HG02852 (cell line): ENCODE measurements around the gene PFN4.
"Not testable (repeated sequence)": the region's sequence is repeated elsewhere in the genome, so short reads cannot be mapped to it uniquely, and the experiment has no call there.

Experiments
- ATAC-seq: cut with Tn5 transposase; IDR thresholded peaks from one replicate; pipeline ENCODE4 v1.9.1; 2021; ENCODE audit warnings: mild to moderate bottlenecking, moderate library complexity; ENCODE audit not compliant: unreplicated experiment

The PFN4 gene, protein sequence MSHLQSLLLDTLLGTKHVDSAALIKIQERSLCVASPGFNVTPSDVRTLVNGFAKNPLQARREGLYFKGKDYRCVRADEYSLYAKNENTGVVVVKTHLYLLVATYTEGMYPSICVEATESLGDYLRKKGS

DNA sequence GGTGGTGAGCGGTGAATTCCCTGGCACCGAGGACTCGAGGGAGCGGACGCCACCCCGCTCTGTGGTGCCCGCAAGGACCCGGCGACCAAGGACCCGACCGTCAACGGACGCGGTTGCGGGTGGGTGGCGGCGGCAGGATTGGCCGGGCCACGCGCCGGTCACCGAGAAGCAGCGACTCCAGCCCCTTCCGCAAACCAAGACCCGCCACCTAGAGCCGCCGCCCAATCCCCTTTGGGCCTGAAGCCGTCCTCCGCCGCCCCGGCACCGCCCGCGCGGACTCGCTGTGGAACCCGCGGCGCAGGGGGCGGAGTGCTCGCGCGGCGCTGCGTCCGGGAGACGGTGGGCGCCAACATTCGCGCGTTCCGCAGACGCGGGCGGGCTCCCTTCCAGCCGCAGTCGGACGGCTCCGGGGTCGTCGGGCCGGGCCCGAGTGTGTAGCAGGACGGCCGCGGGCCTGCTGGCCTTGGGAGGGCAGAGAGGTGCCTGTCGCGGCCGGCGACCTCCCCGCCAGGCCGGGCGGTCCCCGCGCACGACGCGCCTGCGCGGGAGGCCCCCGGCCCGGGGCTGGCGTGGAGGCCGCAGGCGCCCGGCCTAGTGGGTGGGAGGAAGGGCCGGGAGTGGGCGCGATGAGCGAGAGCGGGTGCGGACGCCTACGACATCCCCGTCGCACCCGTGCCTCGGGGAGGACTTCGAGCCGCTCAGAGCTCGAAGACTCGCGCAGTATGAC is at the start of gene PFN4, which contains the start of gene FAM228B:
Gene PFN4, minus strand, starts transcription at position 140 of the 727 bp plus-strand sequence. CDS start 799 bp downstream, outside the sequence.
Gene FAM228B, plus strand, starts transcription at position 275 of the 727 bp plus-strand sequence. CDS start 893 bp downstream, outside the sequence.
- peak; percentile 89 for ATAC-seq

DNA sequence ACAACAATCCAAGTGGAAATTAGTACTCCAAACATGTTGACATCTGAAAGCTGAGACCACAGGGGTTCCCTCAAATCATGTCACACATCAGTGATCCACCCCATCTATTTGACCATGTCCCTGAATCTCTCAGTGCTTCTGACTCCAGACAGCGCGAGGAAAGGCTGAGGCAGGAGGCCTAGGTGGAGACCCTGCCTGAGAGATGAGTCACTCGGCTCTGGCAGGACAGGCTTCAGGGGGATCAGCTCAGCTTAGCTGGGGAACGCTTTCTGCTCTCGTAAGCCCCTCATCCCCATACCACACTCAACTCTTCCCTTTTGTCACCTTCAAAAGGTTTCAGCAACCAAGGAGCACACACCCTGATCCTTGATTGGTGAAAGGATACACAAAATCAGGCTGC is 45.9 kb upstream of the PFN4 start:
- no peak for ATAC-seq

DNA sequence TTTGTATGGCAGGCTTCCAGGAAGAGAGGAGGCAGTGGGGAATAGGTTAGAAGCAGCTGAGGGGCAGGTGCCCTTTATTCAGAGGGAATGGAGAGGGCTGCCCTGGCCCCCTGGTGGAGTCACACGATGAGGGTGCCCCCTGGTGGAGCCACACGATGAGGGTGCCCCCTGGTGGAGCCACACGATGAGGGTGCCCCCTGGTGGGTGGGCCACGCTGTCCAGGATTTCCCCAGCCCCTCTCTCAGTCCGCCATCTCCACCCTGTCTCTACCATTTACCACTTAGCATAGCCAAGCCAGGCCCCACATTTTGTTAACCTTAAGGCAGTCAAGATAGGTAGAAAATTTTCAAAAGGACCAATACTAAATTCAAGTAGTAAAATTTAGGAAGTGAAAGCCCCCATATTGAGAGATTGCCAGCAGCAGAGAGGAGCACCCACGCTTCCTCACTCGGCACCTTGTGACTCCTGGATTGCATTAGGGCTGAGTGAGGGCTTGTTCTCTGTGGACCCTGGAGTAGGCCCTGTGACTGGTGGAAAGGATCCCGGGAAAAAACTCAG is 41.4 kb upstream of the PFN4 start:
- ATAC-seq: peak; percentile 84

DNA sequence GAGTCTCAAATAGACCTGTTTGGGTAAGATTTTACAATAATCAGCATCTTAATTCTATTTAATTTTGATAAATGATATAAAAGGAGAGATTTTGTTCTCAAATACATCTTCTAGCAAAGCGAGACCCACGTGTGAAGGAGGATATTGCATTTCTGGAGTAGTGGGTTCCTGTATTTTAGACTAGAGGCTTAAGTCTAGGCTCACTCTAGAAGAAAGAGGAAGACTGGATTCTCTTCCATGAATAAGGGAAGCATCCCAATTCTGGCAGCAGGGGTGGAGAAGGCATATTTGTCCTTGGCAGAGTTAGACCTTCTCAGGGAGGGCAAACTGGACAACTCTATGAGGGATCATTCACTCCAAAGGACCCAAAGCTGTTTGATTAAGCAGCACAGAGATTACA is 40.5 kb upstream of the PFN4 start:
- no peak for ATAC-seq

- no peak for ATAC-seq
Observed at GRCh38 chr2:24163186-24163585, 40.1 kb upstream of the PFN4 start.

DNA sequence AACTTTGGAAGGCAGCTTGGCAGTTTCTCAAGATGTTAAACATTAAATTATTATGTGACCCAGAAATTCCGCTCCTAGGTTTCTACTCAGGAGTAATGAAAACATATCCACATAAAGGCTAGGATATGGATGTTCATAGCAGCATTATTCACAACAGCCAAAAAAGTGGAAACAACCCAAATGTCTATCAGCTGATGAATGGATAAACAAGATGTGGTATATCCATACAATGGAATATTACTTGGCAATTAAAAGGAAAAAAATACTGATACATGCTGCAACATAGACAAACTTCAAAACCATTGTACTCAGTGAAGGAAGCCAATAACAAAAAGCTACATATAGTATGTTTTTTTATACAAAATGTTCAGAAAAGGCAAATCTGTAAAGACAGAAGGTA is 39.4 kb upstream of the PFN4 start:
- no peak for ATAC-seq

- no peak for ATAC-seq
Observed at GRCh38 chr2:24160761-24161160, 37.6 kb upstream of the PFN4 start.

GRCh38 chr2:24159708-24160107 is 36.6 kb upstream of the PFN4 start:
- no peak for ATAC-seq

DNA sequence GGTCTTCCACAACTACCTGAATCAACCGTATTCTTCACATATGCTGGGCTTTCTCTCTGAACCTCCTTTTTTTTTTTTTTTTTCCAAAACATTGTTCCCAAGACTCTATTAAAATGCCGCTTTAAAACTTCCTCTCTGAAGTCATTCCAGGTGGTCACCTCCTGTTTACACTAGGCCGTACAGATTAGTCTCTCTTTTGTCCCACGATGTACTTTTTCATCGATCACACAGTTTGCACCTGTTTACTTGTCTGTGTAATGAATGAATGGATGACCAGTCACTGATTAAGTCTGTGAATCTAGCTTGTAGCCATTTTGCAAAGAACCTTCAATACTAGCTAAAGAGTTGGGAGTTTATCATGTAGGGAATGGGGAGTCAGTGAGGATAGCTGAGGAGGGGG is 35.0 kb upstream of the PFN4 start:
- ATAC-seq: no peak

DNA sequence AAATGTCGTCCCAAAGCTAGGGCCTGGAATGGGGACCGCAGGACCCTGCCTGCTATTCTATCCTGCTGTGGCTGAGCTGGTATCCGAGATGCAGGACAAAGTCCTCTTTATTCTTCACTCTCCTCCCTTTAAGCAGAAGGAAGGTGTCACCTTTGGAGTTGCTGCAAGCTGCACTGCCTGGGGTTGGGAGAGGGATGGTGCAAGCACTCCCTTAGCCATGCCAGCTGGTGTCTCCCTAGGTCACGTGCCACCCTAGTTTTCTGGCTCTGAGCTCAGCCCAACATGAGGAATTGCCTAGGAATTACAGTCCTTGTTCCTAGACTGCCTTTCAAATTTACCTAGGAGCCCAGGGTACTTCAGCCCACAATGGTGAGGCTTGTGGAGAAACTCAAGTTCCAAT is 30.3 kb upstream of the PFN4 start:
- no peak for ATAC-seq

DNA sequence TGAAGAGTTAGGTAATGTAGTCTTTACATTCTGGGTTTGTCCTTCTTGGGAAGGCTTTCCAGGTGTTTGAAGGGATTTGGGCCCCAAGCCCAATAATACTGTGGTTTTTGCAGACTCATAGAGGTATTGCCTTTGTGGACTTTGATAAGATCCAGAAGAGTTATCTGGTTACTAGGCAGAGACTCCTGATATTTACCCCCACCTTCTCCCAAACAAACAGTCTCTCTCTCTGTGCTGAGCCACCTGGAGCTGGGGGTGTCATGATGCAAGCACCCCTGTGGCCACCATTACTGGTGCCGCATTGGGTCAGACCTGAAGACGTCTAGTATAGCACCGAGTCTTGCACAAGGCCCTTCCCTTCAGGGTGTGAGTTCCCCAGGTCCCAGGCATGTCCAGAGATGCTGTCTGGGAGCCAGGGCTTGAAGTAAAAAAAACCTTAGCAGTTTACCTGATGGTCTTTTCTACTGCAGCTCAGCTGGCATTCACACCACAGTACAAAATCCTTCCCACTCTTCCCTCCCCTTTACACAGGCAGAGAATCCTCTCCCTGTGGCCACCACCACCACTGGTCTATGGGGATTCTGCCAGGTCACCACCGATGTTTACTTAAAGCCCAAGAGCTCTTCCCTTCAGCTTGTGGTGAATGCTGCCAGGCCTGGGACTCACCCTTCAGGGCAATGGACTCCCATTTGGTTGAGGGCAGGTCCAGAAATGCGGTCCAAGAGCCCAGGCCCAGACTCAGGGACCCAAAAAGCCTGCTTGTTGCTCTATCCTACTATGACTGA is 29.5 kb upstream of the PFN4 start:
- no peak for ATAC-seq

GRCh38 chr2:24147364-24147763 is 24.2 kb upstream of the PFN4 start:
- ATAC-seq: no peak

DNA sequence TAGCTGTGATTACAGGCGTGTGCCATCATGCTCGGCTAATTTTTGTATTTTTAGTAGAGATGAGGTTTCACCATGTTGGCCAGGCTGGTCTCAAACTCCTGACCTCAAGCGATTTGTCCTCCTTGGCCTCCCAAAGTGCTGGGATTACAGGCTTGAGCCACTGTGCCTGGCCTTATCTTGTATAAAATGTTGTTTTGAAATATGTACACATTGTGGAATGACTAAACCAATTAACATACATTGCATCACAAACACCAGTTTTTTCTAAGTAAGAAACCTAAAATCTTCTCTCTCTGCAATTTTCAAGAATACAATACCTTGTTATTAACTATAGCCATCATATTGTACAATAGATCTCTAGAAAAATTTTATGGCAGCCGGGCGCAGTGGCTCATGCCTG is 17.2 kb upstream of the PFN4 start:
- not testable (repeated sequence) for ATAC-seq

DNA sequence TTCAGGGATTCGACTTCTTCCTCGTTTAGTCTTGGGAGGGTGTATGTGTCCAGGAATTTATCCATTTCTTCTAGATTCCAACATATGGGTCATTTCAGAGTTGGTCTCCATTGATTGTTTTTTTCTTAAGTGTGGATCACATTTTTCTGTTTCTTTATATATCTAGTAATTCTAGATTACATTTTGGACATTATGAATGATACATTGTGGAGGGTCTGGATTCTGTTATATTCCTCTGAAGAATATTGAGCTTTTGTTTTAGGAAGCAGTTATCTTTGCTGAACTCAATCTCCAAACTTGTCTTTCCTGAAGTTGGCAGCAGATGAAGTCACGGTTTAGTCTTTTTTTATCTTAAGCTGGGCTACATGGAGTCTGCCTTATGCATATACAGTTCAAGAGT is 9.4 kb upstream of the PFN4 start:
- no peak for ATAC-seq

DNA sequence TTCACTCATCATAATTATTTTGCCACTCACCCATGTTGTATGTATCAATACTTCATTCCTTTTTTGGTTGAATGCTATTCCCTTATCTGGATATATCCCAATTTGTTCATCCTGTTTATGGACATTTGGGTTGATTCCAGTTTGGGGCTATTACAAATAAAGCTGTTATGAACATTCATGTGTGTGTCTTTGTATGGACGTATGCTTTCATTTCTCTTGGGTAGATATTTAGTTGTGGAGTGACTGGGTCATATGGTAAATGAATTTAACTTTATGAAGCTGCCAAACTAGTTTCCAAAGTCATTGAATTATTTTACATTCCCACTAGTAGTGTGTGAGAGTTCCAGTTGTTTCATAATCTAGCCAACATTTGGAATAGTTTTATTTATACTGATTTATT is 2.8 kb upstream of the PFN4 start:
- ATAC-seq: no peak

DNA sequence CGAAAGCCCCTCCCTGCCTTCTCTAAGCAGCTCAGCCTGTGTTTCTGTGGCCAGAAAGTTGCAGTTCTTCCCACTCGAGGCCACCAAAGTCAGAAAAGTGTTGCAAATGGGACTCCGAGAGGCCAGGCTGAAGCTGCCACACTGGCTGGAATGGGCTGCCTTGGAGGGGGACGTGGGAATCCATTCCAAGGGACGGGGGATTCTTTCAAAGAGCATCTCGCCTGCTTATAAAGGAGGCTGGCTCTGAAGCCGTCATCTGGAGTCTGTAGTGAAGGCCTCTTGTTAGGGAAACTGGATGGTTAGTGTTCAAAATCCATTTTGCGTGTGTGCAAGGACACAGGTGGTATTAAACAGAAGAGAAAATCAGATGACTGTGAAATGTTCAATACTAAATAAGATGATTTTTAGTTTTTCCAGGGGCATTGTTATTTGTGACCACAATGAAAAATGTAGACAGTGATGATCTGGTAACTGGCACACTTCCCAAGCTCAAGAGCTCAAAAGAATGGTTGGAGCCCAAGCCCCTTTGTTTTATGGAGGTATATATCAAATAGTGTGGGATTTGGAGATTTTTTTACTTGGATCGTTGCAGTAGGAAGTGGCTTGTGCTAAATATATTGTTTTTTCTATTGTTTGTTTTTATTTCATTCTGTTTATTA is 917 bp upstream of the PFN4 start:
- peak; percentile 11 for ATAC-seq

GRCh38 chr2:24122366-24123194 is 554 bp downstream of the PFN4 start:
- ATAC-seq: no peak

GRCh38 chr2:24121469-24121868 is 1.7 kb downstream of the PFN4 start:
- no peak for ATAC-seq

DNA sequence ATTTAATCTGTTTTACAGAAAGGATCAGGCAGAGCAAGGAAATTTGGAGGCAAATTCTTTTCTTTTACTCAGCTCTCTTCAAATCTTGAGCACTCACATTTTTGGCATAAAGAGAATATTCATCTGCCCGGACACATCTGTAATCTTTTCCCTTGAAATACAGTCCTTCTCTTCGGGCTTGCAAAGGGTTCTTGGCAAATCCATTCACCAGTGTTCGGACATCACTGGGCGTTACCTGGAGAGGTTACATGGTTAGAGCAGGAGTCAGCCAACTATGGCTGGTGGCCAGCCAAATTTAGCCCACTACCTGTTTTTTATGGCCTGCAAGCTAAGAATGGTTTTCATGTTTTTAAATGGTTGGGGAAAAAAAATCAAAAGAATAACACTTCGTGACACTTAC is 2.1 kb downstream of the PFN4 start:
- ATAC-seq: no peak

DNA sequence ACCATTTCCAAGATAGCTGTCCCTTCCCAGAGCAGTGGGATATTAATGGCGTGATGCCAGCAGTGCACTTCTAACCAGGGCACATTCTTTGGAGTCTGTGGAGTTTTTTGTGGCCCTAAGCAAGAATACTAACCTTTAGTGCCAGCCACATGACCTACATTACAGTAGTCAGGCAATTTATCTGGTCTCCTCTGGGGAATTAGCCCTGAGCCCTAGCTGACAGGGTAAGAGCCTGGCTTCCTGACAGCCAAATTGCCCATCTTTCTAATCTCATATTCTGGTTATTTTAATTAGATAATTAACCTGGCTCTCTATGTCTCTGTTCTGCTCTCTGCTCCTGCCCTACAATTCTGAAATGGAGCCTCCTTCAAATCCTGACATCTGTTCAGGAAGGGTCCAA is 5.2 kb downstream of the PFN4 start:
- ATAC-seq: no peak
